T-helper 2 cell treated with Interferon-gamma antibody and Interleukin-4, amounts not matched to agents 5 μg/mL and 100 μg/mL, for 36 hours (primary cell): ENCODE results near the gene MTUS2.

ENCODE experiments used
- DNase-seq: peaks from one replicate; pipeline ENCODE4 v3.0.0; 2021; ENCODE audit warnings: low spot score
- H3K27ac Mint-ChIP-seq: one replicate; pipeline ENCODE4 v1.8.0; 2021; ENCODE audit warnings: mild to moderate bottlenecking, mixed read lengths
- H3K27me3 Mint-ChIP-seq: one replicate; pipeline ENCODE4 v1.8.0; 2021; ENCODE audit warnings: low read depth, mixed read lengths
- H3K36me3 Mint-ChIP-seq: one replicate; pipeline ENCODE4 v1.8.0; 2021; ENCODE audit warnings: low read depth, mixed read lengths
- H3K4me1 Mint-ChIP-seq: one replicate; pipeline ENCODE4 v1.8.0; 2021; ENCODE audit warnings: low read depth, mixed read lengths
- H3K4me3 Mint-ChIP-seq: one replicate; pipeline ENCODE4 v1.8.0; 2022; ENCODE audit warnings: mild to moderate bottlenecking, moderate library complexity, mixed read lengths
- H3K9me3 Mint-ChIP-seq: one replicate; pipeline ENCODE4 v1.8.0; 2021; ENCODE audit warnings: mixed read lengths

Gene MTUS2

DNA sequence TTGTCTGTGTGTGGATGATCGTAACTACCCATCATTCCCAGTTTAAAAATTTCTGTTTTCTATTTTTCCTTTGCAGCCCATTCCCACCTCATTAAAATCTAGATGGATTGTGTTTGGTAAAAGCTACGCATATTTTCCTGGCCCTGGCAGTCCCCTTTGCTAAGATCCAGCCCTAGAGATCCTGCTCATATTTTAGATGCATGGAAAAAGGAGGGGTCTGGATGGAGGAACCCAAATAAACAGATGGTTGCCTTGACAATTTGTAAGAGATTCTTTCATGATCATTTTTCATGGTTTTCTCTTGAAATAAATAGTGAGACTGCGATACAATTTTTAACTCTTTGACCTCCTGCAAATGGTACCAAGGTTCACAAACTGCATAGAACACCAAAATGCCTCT is 601.0 kb downstream of the MTUS2 start:
- Mint-ChIP-seq H3K4me3 (no peak overlapping the region), H3K36me3 (no peaks in the 10 kb centered on the region), H3K9me3 (no peaks in the 10 kb centered on the region), H3K27ac (no peak overlapping the region), H3K4me1 (no peaks in the 10 kb centered on the region), H3K27me3 (peaks cover 10% of the 10 kb centered on the region)
- no peak for DNase-seq

GRCh38 chr13:29422015-29422414 is 601.9 kb downstream of the MTUS2 start:
- Mint-ChIP-seq H3K27me3 (peaks cover 16% of the 10 kb centered on the region), H3K4me1 (no peaks in the 10 kb centered on the region), H3K36me3 (no peaks in the 10 kb centered on the region), H3K4me3 (no peak overlapping the region), H3K27ac (no peak overlapping the region), H3K9me3 (no peaks in the 10 kb centered on the region)
- no peak for DNase-seq

DNA sequence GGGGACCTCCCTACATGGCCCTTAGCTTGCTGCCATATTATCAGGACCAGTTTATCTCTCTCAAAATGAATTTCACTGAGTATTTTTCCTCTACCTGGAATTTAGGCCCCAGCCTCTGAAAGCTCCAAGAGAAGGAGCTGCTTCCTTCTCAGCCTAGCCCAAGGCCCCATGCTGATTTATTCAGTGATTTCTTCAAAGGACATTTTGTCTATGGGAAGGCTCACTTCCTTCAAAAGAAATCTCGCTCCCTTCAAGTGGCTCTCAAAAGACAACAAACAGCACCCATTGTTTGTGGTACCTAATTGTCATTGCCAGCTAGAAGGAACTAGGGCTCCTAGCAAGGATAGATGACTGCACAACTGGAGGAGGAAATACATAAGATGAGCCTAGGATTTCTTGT is 602.9 kb downstream of the MTUS2 start:
- H3K27ac Mint-ChIP-seq = no peak overlapping the region
- H3K27me3 Mint-ChIP-seq = peaks cover 25% of the 10 kb centered on the region
- H3K9me3 Mint-ChIP-seq = no peaks in the 10 kb centered on the region
- H3K36me3 Mint-ChIP-seq = no peaks in the 10 kb centered on the region
- H3K4me3 Mint-ChIP-seq = no peak overlapping the region
- DNase-seq = no peak
- no peaks in the 10 kb centered on the region for H3K4me1 Mint-ChIP-seq

DNA sequence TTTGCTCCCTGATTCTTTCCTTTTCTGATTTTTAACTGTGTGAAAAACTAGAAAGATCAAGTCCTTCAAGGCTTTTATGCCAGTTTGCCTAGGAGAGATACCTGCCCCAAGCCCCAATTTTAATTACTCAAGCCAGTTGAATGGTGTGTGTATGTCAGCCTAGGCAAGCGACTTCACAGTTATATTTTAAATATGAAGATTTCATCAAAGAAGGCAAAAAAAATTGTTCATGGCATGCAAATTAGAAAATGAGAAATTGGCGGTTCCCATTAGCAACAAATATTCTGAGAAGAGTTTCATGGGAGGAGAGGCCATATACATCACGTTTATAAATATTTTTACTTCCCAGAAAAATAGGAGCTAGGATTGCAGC is 607.8 kb downstream of the MTUS2 start:
- H3K27me3 Mint-ChIP-seq = peaks cover 47% of the 10 kb centered on the region
- no peaks in the 10 kb centered on the region for H3K36me3 Mint-ChIP-seq
- peaks cover 3% of the 10 kb centered on the region for H3K4me1 Mint-ChIP-seq
- no peak for DNase-seq
- no peak overlapping the region for H3K27ac Mint-ChIP-seq
- H3K9me3 Mint-ChIP-seq = no peaks in the 10 kb centered on the region
- H3K4me3 Mint-ChIP-seq = no peak overlapping the region

DNA sequence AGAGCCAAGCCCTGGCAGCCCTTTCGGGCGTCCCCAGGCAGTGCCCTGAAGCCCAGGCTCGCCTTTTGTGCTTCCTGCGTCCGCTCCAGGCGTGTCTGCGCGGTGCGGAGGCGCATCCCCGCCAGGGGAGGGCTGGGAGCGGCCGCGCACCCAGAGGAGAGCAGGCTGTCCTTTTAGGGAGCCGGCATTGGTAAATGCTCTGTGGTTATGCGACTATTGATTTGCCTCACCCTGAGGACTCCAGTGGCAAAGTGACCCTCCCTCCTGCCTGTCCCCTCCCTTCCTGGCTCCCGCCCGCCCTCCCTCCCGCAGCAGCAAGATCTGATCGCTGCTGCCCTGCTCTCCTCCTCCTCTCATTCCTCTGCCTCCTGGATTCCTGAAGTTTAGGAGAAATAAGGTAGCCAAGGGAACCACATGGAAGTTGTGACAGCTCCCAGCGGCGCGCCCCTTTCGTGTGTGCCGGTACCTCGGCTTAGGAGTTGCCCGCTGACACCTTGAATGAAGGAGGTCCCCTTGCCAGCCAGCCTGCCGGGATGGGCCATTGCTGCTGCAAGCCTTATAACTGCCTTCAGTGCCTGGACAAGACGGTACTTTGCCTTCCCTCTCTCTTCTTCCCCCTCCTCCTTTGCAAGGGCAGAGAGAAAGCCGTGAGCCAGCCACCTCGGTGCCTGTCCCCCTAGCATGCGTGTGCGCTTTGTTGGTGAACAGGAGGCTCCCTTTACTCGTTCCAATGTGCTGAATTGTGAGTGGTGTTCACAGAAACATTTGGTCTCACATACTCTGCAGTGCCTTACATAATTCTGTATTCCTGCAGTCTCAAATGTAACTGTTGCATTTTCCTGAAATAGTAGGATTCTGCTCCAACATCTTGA is 608.4 kb downstream of the MTUS2 start:
- no peaks in the 10 kb centered on the region for H3K36me3 Mint-ChIP-seq
- no peaks in the 10 kb centered on the region for H3K9me3 Mint-ChIP-seq
- H3K4me3 Mint-ChIP-seq = no peak overlapping the region
- H3K27me3 Mint-ChIP-seq = peaks cover 47% of the 10 kb centered on the region
- no peak overlapping the region for H3K27ac Mint-ChIP-seq
- no peak for DNase-seq
- peaks cover 3% of the 10 kb centered on the region for H3K4me1 Mint-ChIP-seq

DNA sequence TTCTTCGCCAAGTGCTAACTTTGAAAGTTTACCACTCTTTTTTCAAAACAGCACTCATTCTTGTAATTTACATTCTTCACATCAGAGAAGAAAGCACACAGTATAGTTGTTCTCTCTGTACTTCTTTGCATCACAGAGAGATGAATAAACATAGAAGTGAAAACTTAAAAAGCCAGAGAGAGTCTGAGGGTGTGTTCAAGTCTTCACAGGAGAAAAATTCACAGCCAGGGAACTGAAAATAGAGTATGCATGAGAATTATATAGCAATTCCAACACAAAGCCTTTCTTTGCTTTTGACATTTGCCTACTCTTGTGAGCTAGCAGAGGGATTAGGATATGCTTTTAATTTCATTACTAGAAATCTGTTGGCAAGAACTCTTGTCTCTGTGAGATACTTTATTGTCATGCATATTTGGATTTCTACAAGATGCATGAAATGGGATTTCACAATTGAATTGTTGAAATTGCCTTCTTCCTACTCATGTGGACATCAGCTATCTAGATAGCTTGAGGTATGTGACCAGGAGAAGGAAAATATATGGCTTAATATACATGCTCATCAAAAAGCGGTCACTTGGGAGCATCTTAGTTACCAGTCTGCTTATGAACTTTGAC is 609.3 kb downstream of the MTUS2 start:
- DNase-seq = no peak
- Mint-ChIP-seq H3K27me3 (peaks cover 47% of the 10 kb centered on the region), H3K9me3 (no peaks in the 10 kb centered on the region), H3K4me1 (peaks cover 3% of the 10 kb centered on the region), H3K4me3 (no peak overlapping the region), H3K27ac (no peak overlapping the region), H3K36me3 (no peaks in the 10 kb centered on the region)

- no peak overlapping the region for H3K4me3 Mint-ChIP-seq
- H3K36me3 Mint-ChIP-seq = no peaks in the 10 kb centered on the region
- peaks cover 22% of the 10 kb centered on the region for H3K27me3 Mint-ChIP-seq
- DNase-seq = no peak
- no peak overlapping the region for H3K27ac Mint-ChIP-seq
- H3K9me3 Mint-ChIP-seq = no peaks in the 10 kb centered on the region
- no peaks in the 10 kb centered on the region for H3K4me1 Mint-ChIP-seq
Observed at GRCh38 chr13:29434217-29434945, 614.2 kb downstream of the MTUS2 start.

GRCh38 chr13:29435125-29435911 is 615.2 kb downstream of the MTUS2 start:
- no peaks in the 10 kb centered on the region for H3K36me3 Mint-ChIP-seq
- H3K4me1 Mint-ChIP-seq = no peaks in the 10 kb centered on the region
- H3K9me3 Mint-ChIP-seq = no peaks in the 10 kb centered on the region
- no peak overlapping the region for H3K4me3 Mint-ChIP-seq
- no peak for DNase-seq
- no peak overlapping the region for H3K27ac Mint-ChIP-seq
- peaks cover 13% of the 10 kb centered on the region for H3K27me3 Mint-ChIP-seq

DNA sequence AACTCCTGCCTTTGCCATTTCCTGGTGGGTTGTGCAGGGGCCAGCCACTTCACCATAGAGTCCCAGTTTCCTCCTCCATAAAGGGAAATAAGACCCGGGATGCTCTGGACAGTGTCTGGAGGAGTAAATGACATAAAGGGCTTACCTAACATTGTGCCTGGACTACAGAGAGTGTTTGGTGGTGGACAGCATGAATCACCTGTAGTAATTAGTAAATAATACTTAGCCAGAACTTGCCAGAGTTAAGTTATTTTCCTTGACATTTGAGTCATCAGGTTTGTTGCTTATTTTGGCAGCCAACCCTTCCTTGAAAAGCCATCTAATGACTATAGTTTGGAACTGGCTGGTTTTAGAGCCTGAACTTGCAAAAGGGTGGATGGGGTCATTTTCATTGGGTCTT is 616.2 kb downstream of the MTUS2 start:
- Mint-ChIP-seq H3K9me3 (no peaks in the 10 kb centered on the region), H3K27me3 (peaks cover 4% of the 10 kb centered on the region), H3K4me1 (no peaks in the 10 kb centered on the region), H3K27ac (no peak overlapping the region), H3K36me3 (no peaks in the 10 kb centered on the region), H3K4me3 (no peak overlapping the region)
- DNase-seq = no peak

GRCh38 chr13:29436721-29437280 is 616.7 kb downstream of the MTUS2 start:
- Mint-ChIP-seq H3K27me3 (peaks cover 2% of the 10 kb centered on the region), H3K4me1 (no peaks in the 10 kb centered on the region)
- DNase-seq = no peak

DNA sequence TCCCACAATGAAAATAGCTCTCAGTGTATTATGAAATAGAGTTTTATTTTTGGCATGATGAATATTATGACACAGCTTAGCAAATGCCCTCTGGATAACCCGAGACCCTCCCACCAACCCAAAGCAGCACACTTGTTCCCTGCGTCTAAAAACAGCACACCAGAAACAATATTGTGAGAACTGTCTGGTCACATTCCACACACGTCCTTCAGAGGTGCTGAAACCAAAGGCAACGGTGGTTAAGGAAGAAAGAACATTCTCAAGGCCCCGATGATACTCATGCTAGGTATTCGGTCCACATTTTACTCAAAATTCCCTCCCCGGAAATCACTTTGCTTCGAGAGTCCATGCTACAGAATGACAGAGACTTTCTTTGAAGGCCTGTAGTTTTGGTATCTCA is 618.6 kb downstream of the MTUS2 start:
- Mint-ChIP-seq H3K36me3 (no peaks in the 10 kb centered on the region), H3K4me1 (no peaks in the 10 kb centered on the region), H3K9me3 (no peaks in the 10 kb centered on the region), H3K27me3 (no peaks in the 10 kb centered on the region), H3K27ac (no peak overlapping the region), H3K4me3 (no peak overlapping the region)
- DNase-seq = no peak

More at GRCh38 chr13:29436721-29437280, 616.7 kb downstream of the MTUS2 start:
- no peak overlapping the region for H3K27ac Mint-ChIP-seq
- no peaks in the 10 kb centered on the region for H3K9me3 Mint-ChIP-seq
- H3K36me3 Mint-ChIP-seq = no peaks in the 10 kb centered on the region
- H3K4me3 Mint-ChIP-seq = no peak overlapping the region

GRCh38 chr13:29439601-29440388 is 619.7 kb downstream of the MTUS2 start:
- no peaks in the 10 kb centered on the region for H3K9me3 Mint-ChIP-seq
- no peaks in the 10 kb centered on the region for H3K4me1 Mint-ChIP-seq
- no peaks in the 10 kb centered on the region for H3K27me3 Mint-ChIP-seq
- no peak for DNase-seq
- H3K27ac Mint-ChIP-seq = no peak overlapping the region
- H3K4me3 Mint-ChIP-seq = no peak overlapping the region
- H3K36me3 Mint-ChIP-seq = no peaks in the 10 kb centered on the region

- no peaks in the 10 kb centered on the region for H3K36me3 Mint-ChIP-seq
- H3K27ac Mint-ChIP-seq = no peak overlapping the region
- no peaks in the 10 kb centered on the region for H3K9me3 Mint-ChIP-seq
- H3K4me1 Mint-ChIP-seq = no peaks in the 10 kb centered on the region
- no peak overlapping the region for H3K4me3 Mint-ChIP-seq
- DNase-seq = no peak
- H3K27me3 Mint-ChIP-seq = peaks cover 4% of the 10 kb centered on the region
Observed at GRCh38 chr13:29441306-29441705, 621.2 kb downstream of the MTUS2 start.
